Measurements from ENCODE around the gene TMEM39A.

GRCh38 chr3:119401503-119402440 is 61.6 kb downstream of the TMEM39A start:
- no peak for TF ChIP-seq POLR2A (IDR thresholded peaks at IDR 0.05; ENCODE audit: borderline replicate concordance, extremely low read depth, insufficient read depth, insufficient read length)
- TF ChIP-seq MAX (IDR thresholded peaks at IDR 0.05), result no peak
- no peak for TF ChIP-seq CTCF (IDR thresholded peaks at IDR 0.05 in 2 of 3, conservative IDR thresholded peaks at IDR 0.05 in 1 of 3; ENCODE audit: borderline replicate concordance in 1 of 3, insufficient read depth in 1 of 3, low read depth in 2 of 3, low read length in 2 of 3)
- TF ChIP-seq ZNF274 (IDR thresholded peaks at IDR 0.05; ENCODE audit: low read depth, low read length), result no peak
- no peak for TF ChIP-seq SRF (IDR thresholded peaks at IDR 0.05; ENCODE audit: low read depth)
- TF ChIP-seq, protein P1, sequence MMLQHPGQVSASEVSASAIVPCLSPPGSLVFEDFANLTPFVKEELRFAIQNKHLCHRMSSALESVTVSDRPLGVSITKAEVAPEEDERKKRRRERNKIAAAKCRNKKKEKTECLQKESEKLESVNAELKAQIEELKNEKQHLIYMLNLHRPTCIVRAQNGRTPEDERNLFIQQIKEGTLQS (IDR thresholded peaks at IDR 0.05), result no peak
- TF ChIP-seq RAD21 (IDR thresholded peaks at IDR 0.05; ENCODE audit: low read depth), result no peak
- TF ChIP-seq POLR2AphosphoS5 (IDR thresholded peaks at IDR 0.05; ENCODE audit: low read depth, low read length), result no peak
- TF ChIP-seq EZH2phosphoT487 (IDR thresholded peaks at IDR 0.05; ENCODE audit: borderline replicate concordance), result no peak
- no peak for TF ChIP-seq EZH2 (IDR thresholded peaks at IDR 0.05)
